Measurements from ENCODE around the gene DENND6B. TPM values are rescaled to one million over a fixed set of nuclear protein-coding genes. Genes with fewer than 3 reads are reported as not detected.
A peak's percentile ranks its signal among the peaks of the same experiment; 100 is the strongest.

The DENND6B gene
- total and polyA plus RNA-seq, 2 of the 13 experiments (the other 11 are each of a cell fraction or from before 2014, with no cell fraction given), result 0.95 to 3.8 TPM

GRCh38 chr22:50260801-50261614 is 65.8 kb downstream of the DENND6B start:
- peak overlapping the region; percentile 80 for H3K4me2 ChIP-seq (ENCODE audit: low read depth, low read length)
- CTCF ChIA-PET (ENCODE audit: low intra/inter-chr PET ratio, low total read pairs), result interaction anchor here (1.0 kb wide), 1 partner anchor 15 kb away, joined by 3 read pairs; no protein-coding TSS in a partner anchor
- H3K9me3 ChIP-seq (ENCODE audit: low read length), result no peaks in the 10 kb centered on the region
- peaks cover 10 to 27% of the 10 kb centered on the region in 2 experiments; a peak in 4 of 5 replicates for H3K27me3 ChIP-seq (ENCODE audit: control insufficient read depth in 1 of 2, insufficient read depth in 2 of 2, low read length in 2 of 2)
- H3K9ac ChIP-seq (ENCODE audit: insufficient read depth, low read depth, low read length), result peak overlapping the region; percentile 61
- 0% methylated on average over 1 of the region's 92 CpGs for WGBS (ENCODE audit: low lambda C conversion rate)
- H3K79me2 ChIP-seq (ENCODE audit: insufficient read depth, low read length), result no peaks in the 10 kb centered on the region
- intact Hi-C loops (cut with micrococcal nuclease; ENCODE audit: unreplicated experiment) (no loop called here), in situ Hi-C loops (cut with HindIII; ENCODE audit: extremely low pct_ligation_motif_present, low pct_unique_long_range_greater_than_20kb) (no loop called here)
- POLR2A ChIA-PET, result interaction anchor here (0.8 to 2.4 kb wide), 7 partner anchors 8 to 46 kb away, joined by 3 to 10 read pairs (median 5); partner anchors contain the start of genes HDAC10 and PLXNB2
- BruUV-seq (replicated peaks), result no TSS peak
- DNase-seq (ENCODE audit: low spot score) (no peak), FAIRE-seq (no peak), ATAC-seq (peak; percentile 8)
- peaks cover 43% of the 10 kb centered on the region for H3K4me1 ChIP-seq (ENCODE audit: insufficient read depth, low read length)
- no peaks in the 10 kb centered on the region for H3K36me3 ChIP-seq (replicated peaks in 1 of 2; ENCODE audit: control insufficient read depth in 1 of 2, insufficient read depth in 2 of 2, low read length in 2 of 2)
- H4K20me1 ChIP-seq (ENCODE audit: insufficient read depth, low read length), result no peaks in the 10 kb centered on the region
- no peak overlapping the region for H3K27ac ChIP-seq (ENCODE audit: extremely low read length, insufficient read depth, low read length)
- H2AFZ ChIP-seq (ENCODE audit: low read length), result no peak overlapping the region
- H3K4me3 ChIP-seq (replicated peaks in 1 of 3; ENCODE audit: insufficient read depth in 1 of 3, low read depth in 2 of 3, low read length in 3 of 3), result peak overlapping the region; percentile 54 to 74 (median 71); a peak in 5 of 6 replicates
- TF ChIP-seq CREM (IDR thresholded peaks at IDR 0.05), result no peak
- no peak for TF ChIP-seq CREM (CRISPR knock-in tag; IDR thresholded peaks at IDR 0.05)
- no peak for TF ChIP-seq ZNF652 (CRISPR knock-in tag; IDR thresholded peaks at IDR 0.05; ENCODE audit: borderline replicate concordance, low read depth)
- no peak for TF ChIP-seq ZBTB20 (CRISPR knock-in tag; IDR thresholded peaks at IDR 0.05; ENCODE audit: borderline replicate concordance, low read depth)
- TF ChIP-seq TP53 (CRISPR knock-in tag; conservative IDR thresholded peaks at IDR 0.05), result no peak
- TF ChIP-seq, protein P1, sequence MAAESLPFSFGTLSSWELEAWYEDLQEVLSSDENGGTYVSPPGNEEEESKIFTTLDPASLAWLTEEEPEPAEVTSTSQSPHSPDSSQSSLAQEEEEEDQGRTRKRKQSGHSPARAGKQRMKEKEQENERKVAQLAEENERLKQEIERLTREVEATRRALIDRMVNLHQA (CRISPR knock-in tag; IDR thresholded peaks at IDR 0.05), result no peak
- TF ChIP-seq SCMH1 (CRISPR knock-in tag; IDR thresholded peaks at IDR 0.05; ENCODE audit: borderline replicate concordance), result no peak
- 0 out of 2 replicates have a peak, but pooled peaks have one; percentile 24 for TF ChIP-seq ZSCAN25 (CRISPR knock-in tag; IDR thresholded peaks at IDR 0.05)
- no peak for TF ChIP-seq SMC3 (IDR thresholded peaks at IDR 0.05; ENCODE audit: low read length)
- no peak for TF ChIP-seq HOXD1 (CRISPR knock-in tag; IDR thresholded peaks at IDR 0.05)
- 0 out of 4 replicates have a peak, but pooled peaks of 1 of the 2 experiments have one; percentile 23 for TF ChIP-seq HMGXB4 (CRISPR knock-in tag; IDR thresholded peaks at IDR 0.05; ENCODE audit: borderline replicate concordance in 1 of 2, low read depth in 1 of 2)
- TF ChIP-seq ZNF3 (CRISPR knock-in tag; IDR thresholded peaks at IDR 0.05), result no peak
- no peak for TF ChIP-seq BCLAF1 (IDR thresholded peaks at IDR 0.05)
- TF ChIP-seq ZNF326 (CRISPR knock-in tag; IDR thresholded peaks at IDR 0.05; ENCODE audit: borderline replicate concordance), result no peak
- TF ChIP-seq ZNF784 (CRISPR knock-in tag; IDR thresholded peaks at IDR 0.05; ENCODE audit: borderline replicate concordance), result no peak; the same call in 1 of the 2 replicates
- TF ChIP-seq ZNF296 (CRISPR knock-in tag; conservative IDR thresholded peaks at IDR 0.05), result no peak
- TF ChIP-seq POLR2AphosphoS2 (IDR thresholded peaks at IDR 0.05; ENCODE audit: low read depth, low read length), result no peak

Data from HepG2 (cell line).